Measurements from ENCODE around the gene RBPJ.

DNA sequence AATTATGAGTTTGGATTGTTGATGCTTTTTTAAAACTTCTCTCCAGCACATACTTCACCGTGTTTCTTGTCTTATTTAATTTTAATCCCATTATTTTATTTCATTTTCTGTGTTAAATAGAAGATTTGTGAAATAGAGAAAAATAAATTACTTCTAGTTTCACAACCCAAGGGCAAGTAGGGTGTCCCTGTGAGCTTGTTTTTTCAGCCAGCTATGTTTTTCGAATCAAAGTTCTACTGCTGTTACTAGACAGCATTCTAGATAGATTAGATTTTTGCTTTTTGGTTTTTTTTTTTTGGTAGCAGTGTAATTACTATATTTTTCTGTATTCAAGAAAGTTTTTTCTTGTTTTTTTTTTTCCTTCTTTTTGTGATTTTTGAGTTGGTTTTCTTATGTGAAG lies 59.9 kb downstream of the RBPJ start:
- no peak for TF ChIP-seq CTCF (IDR thresholded peaks at IDR 0.05 in 8 of 11, conservative IDR thresholded peaks at IDR 0.05 in 3 of 11)
- TF ChIP-seq POLR2A (IDR thresholded peaks at IDR 0.05), result no peak
- no peak for TF ChIP-seq POLR2AphosphoS5 (IDR thresholded peaks at IDR 0.05)

Measured in spleen (tissue), 7 donors.